PC-3 (cell line): ENCODE measurements around the gene ROCK2. TPM values are rescaled to one million over a fixed set of nuclear protein-coding genes. Genes with fewer than 3 reads are reported as not detected.

Source experiments
- ATAC-seq: fragments of 200-7000 bp; cut with Tn5 transposase; 2 replicates; pipeline ENCODE4 v1.9.1; 2020; ENCODE audit warnings: mild to moderate bottlenecking, moderate library complexity
- BruUV-seq: library from RNA; stranded (reverse); fragments of 400-500 nt; replicated peaks from 2 replicates; lab custom pipeline; 2021; lab: Mats Ljungman, UMichigan
- CTCF ChIA-PET: fragments of 300-600 bp; sonication (Branson Sonifier 250); formaldehyde crosslinking; loops from one replicate; lab custom pipeline; 2022; ENCODE audit warnings: antibody characterized with exemption; lab: Charles Lee
- POLR2A ChIA-PET: fragments of 300-600 bp; sonication (Branson Sonifier 250); formaldehyde crosslinking; loops from one replicate; lab custom pipeline; 2022; ENCODE audit warnings: antibody characterized with exemption; ENCODE audit not compliant: unreplicated experiment; lab: Charles Lee
- DNase-seq: peaks from one replicate; pipeline ENCODE4 v3.0.0-alpha.2; 2015
- H2AFZ ChIP-seq: fragments of 300-600 bp; sonication (generic); 2 replicates; pipeline ENCODE4 v1.6.0; 2016; ENCODE audit warnings: antibody characterized with exemption, low read length
- H3F3A ChIP-seq: fragments of 300-600 bp; sonication (generic); one replicate; pipeline ENCODE4 v1.6.0; 2017; ENCODE audit warnings: antibody characterized with exemption, low read length, control low read depth, mild to moderate bottlenecking; ENCODE audit not compliant: unreplicated experiment
- H3K27ac ChIP-seq: fragments of 300-600 bp; sonication (generic); 2 replicates; pipeline ENCODE4 v1.5.1; 2016; ENCODE audit warnings: mild to moderate bottlenecking, low read length
- H3K27me3 ChIP-seq: fragments of 300-600 bp; sonication (generic); 2 replicates; pipeline ENCODE4 v1.6.1; 2016; ENCODE audit warnings: low read length, mixed read lengths
- H3K36me3 ChIP-seq: fragments of 300-600 bp; sonication (generic); 2 replicates; pipeline ENCODE4 v1.6.1; 2016; ENCODE audit warnings: low read depth, mixed run types, low read length, mixed read lengths
- H3K4me1 ChIP-seq: fragments of 300-600 bp; sonication (generic); 2 replicates; pipeline ENCODE4 v1.5.1; 2016; ENCODE audit warnings: low read length; ENCODE audit not compliant: insufficient read depth
- H3K4me2 ChIP-seq: fragments of 300-600 bp; sonication (generic); 2 replicates; pipeline ENCODE4 v1.6.0; 2016; ENCODE audit warnings: low read length
- H3K4me3 ChIP-seq: fragments of 300-600 bp; sonication (generic); 2 replicates; pipeline ENCODE4 v1.5.1; 2016; ENCODE audit warnings: mild to moderate bottlenecking, low read length, mixed read lengths
- H3K79me2 ChIP-seq: fragments of 300-600 bp; sonication (generic); 2 replicates; pipeline ENCODE4 v1.6.1; 2017; ENCODE audit warnings: low read length, mixed read lengths
- H3K9ac ChIP-seq: fragments of 300-600 bp; sonication (generic); 2 replicates; pipeline ENCODE4 v1.6.0; 2016; ENCODE audit warnings: mild to moderate bottlenecking, low read length
- H3K9me2 ChIP-seq: fragments of 300-600 bp; sonication (generic); replicated peaks from 2 replicates; pipeline ENCODE4 v1.6.1; 2016; ENCODE audit warnings: mixed run types, low read length, mixed read lengths
- H3K9me3 ChIP-seq: fragments of 300-600 bp; sonication (generic); 2 replicates; pipeline ENCODE4 v1.6.1; 2016; ENCODE audit warnings: low read length, mixed read lengths
- H4K20me1 ChIP-seq: fragments of 300-600 bp; sonication (generic); 2 replicates; pipeline ENCODE4 v1.6.1; 2016; ENCODE audit warnings: low read length, mixed read lengths
- EZH2 ChIP-seq: fragments of 300-600 bp; sonication (generic); IDR thresholded peaks from one replicate; pipeline ENCODE4 v1.6.1; 2017; ENCODE audit warnings: antibody characterized with exemption, mild to moderate bottlenecking, low read length; ENCODE audit not compliant: unreplicated experiment
- EZH2phosphoT487 ChIP-seq: fragments of 300-600 bp; sonication (generic); IDR thresholded peaks from 2 replicates; pipeline ENCODE4 v1.6.1; 2018; ENCODE audit warnings: mild to moderate bottlenecking, antibody characterized with exemption, low read length, borderline replicate concordance
- intact Hi-C: fragments of 100-400 bp; cut with micrococcal nuclease; formaldehyde crosslinking; loops from 2 replicates; pipeline ENCODE4 v1.9.0; 2023
- total RNA-seq: library from RNA; depleted of rRNA; stranded (reverse); fragments of >200 nt; gene quantifications from 2 replicates; pipeline ENCODE4 v1.2.3, GENCODE V29; 2014
- TF ChIP-seq, protein P1 (sequence below): fragments of 300-600 bp; sonication (generic); conservative IDR thresholded peaks from 2 replicates; pipeline ENCODE4 v1.5.1; 2017; ENCODE audit warnings: antibody characterized with exemption, low read depth, mild to moderate bottlenecking, low read length

Gene ROCK2
- total RNA-seq, 1 experiment from 2014 or later: 35.3 TPM

- ChIA-PET CTCF (no interaction called here), POLR2A (interaction anchor here (0.8 kb wide), 1 partner anchor 34 kb away, joined by 4 read pairs; no protein-coding TSS in a partner anchor)
- no peak for DNase-seq
- no peak overlapping the region for H3K4me2 ChIP-seq
- no peaks in the 10 kb centered on the region for H3K9me2 ChIP-seq
- TF ChIP-seq EZH2: no peak
- TF ChIP-seq, protein P1, sequence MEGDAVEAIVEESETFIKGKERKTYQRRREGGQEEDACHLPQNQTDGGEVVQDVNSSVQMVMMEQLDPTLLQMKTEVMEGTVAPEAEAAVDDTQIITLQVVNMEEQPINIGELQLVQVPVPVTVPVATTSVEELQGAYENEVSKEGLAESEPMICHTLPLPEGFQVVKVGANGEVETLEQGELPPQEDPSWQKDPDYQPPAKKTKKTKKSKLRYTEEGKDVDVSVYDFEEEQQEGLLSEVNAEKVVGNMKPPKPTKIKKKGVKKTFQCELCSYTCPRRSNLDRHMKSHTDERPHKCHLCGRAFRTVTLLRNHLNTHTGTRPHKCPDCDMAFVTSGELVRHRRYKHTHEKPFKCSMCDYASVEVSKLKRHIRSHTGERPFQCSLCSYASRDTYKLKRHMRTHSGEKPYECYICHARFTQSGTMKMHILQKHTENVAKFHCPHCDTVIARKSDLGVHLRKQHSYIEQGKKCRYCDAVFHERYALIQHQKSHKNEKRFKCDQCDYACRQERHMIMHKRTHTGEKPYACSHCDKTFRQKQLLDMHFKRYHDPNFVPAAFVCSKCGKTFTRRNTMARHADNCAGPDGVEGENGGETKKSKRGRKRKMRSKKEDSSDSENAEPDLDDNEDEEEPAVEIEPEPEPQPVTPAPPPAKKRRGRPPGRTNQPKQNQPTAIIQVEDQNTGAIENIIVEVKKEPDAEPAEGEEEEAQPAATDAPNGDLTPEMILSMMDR: no peak
- TF ChIP-seq EZH2phosphoT487: no peak
- no peak overlapping the region for H2AFZ ChIP-seq
- intact Hi-C loops: no loop called here
- H3K79me2 ChIP-seq: no peaks in the 10 kb centered on the region
- H3F3A ChIP-seq: no peaks in the 10 kb centered on the region
- H3K4me1 ChIP-seq: no peaks in the 10 kb centered on the region
- peaks cover 20% of the 10 kb centered on the region; the same call in 1 of the 2 replicates for H3K36me3 ChIP-seq
- no peak overlapping the region for H3K27ac ChIP-seq
- H3K27me3 ChIP-seq: no peaks in the 10 kb centered on the region
- H3K4me3 ChIP-seq: no peak overlapping the region
- ATAC-seq: no peak
- H3K9me3 ChIP-seq: no peaks in the 10 kb centered on the region
- BruUV-seq: no TSS peak
- no peaks in the 10 kb centered on the region for H4K20me1 ChIP-seq
- H3K9ac ChIP-seq: no peak overlapping the region
Observed at GRCh38 chr2:11222845-11223244, 121.6 kb downstream of the ROCK2 start.

DNA sequence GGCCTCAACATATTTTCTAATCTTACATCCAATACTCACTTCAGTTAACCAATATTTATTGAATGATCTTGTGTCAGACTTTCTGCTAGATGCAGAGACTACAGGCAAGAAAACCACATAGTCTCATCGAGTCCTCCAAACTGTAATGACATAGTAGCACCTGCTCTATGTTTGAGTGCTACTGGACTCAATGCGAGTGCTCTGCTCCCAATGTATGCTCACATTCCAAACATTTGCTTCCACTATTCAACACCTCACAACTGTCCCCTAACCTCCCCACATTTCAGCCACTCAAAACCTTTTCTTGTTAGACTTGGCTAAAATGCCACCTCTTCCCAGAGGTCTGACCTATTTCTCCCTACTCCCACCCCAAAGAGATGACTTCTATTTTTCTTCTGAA is 124.0 kb downstream of the ROCK2 start:
- H3K4me3 ChIP-seq: no peak overlapping the region
- no peak overlapping the region for H3K4me2 ChIP-seq
- no peaks in the 10 kb centered on the region for H3K27me3 ChIP-seq
- H3K36me3 ChIP-seq: peaks cover 27% of the 10 kb centered on the region
- no peaks in the 10 kb centered on the region for H3K9me3 ChIP-seq
- no peak for DNase-seq
- ATAC-seq: no peak
- no peaks in the 10 kb centered on the region for H3K9me2 ChIP-seq
- no peaks in the 10 kb centered on the region for H3K4me1 ChIP-seq
- intact Hi-C loops: no loop called here
- TF ChIP-seq EZH2phosphoT487: no peak
- TF ChIP-seq EZH2: no peak
- TF ChIP-seq, protein P1: no peak
- no peaks in the 10 kb centered on the region for H4K20me1 ChIP-seq
- H2AFZ ChIP-seq: no peak overlapping the region
- H3F3A ChIP-seq: no peaks in the 10 kb centered on the region
- no peak overlapping the region for H3K9ac ChIP-seq
- BruUV-seq: no TSS peak
- POLR2A ChIA-PET: no interaction called here
- H3K27ac ChIP-seq: no peak overlapping the region
- H3K79me2 ChIP-seq: no peaks in the 10 kb centered on the region
- CTCF ChIA-PET: no interaction called here

- H4K20me1 ChIP-seq: no peaks in the 10 kb centered on the region
- no peak overlapping the region for H2AFZ ChIP-seq
- TF ChIP-seq EZH2 (no peak), EZH2phosphoT487 (no peak)
- no peaks in the 10 kb centered on the region for H3K4me1 ChIP-seq
- H3K4me3 ChIP-seq: no peak overlapping the region
- H3K9ac ChIP-seq: no peak overlapping the region
- intact Hi-C loops: no loop called here
- H3K27ac ChIP-seq: no peak overlapping the region
- no peaks in the 10 kb centered on the region for H3K9me3 ChIP-seq
- CTCF ChIA-PET: no interaction called here
- peaks cover 46% of the 10 kb centered on the region for H3K36me3 ChIP-seq
- POLR2A ChIA-PET: no interaction called here
- no peak for ATAC-seq
- no peaks in the 10 kb centered on the region for H3F3A ChIP-seq
- DNase-seq: no peak
- no peaks in the 10 kb centered on the region for H3K79me2 ChIP-seq
- no peaks in the 10 kb centered on the region for H3K9me2 ChIP-seq
- no peaks in the 10 kb centered on the region for H3K27me3 ChIP-seq
- H3K4me2 ChIP-seq: no peak overlapping the region
- BruUV-seq: no TSS peak
Observed at GRCh38 chr2:11215407-11215806, 129.0 kb downstream of the ROCK2 start.
